ENCODE results near the gene ONECUT3. TPM values are rescaled to one million over a fixed set of nuclear protein-coding genes. Genes with fewer than 3 reads are reported as not detected.

ONECUT3 gene
- total RNA-seq, 1 experiment from 2014 or later = not detected

GRCh38 chr19:1806184-1807029 lies 53.1 kb downstream of the ONECUT3 start:
- BruUV-seq (replicated peaks) = no TSS peak
- H3K36me3 ChIP-seq (ENCODE audit: insufficient read depth, low read length, poor library complexity, severe bottlenecking) = no peaks in the 10 kb centered on the region
- ChIA-PET CTCF (no interaction called here), POLR2A (ENCODE audit: low non-redundant PET) (no interaction called here)
- H3K9me3 ChIP-seq (ENCODE audit: low read depth, low read length, poor library complexity, severe bottlenecking) = no peaks in the 10 kb centered on the region
- intact Hi-C loops (cut with micrococcal nuclease; ENCODE audit: unreplicated experiment) = no loop called here
- DNase-seq (ENCODE audit: low spot score) = no peak
- H3K27ac ChIP-seq (ENCODE audit: low read depth, low read length, poor library complexity, severe bottlenecking) = no peak overlapping the region
- H3K4me1 ChIP-seq (ENCODE audit: insufficient read depth, low read length, poor library complexity, severe bottlenecking) = peaks cover under 1% of the 10 kb centered on the region
- no peak overlapping the region for H3K4me3 ChIP-seq (ENCODE audit: low read depth, low read length, poor library complexity, severe bottlenecking)
- H3K27me3 ChIP-seq (replicated peaks; ENCODE audit: insufficient read depth, low read depth, low read length, poor library complexity) = no peaks in the 10 kb centered on the region
- TF ChIP-seq CTCF (conservative IDR thresholded peaks at IDR 0.05; ENCODE audit: low read depth, low read length) (no peak), EZH2 (IDR thresholded peaks at IDR 0.05; ENCODE audit: borderline replicate concordance, low read depth, low read length, poor library complexity, severe bottlenecking) (no peak)

GRCh38 chr19:1807030-1807694 lies 53.9 kb downstream of the ONECUT3 start:
- TF ChIP-seq CTCF (conservative IDR thresholded peaks at IDR 0.05; ENCODE audit: low read depth, low read length) (no peak), EZH2 (IDR thresholded peaks at IDR 0.05; ENCODE audit: borderline replicate concordance, low read depth, low read length, poor library complexity, severe bottlenecking) (no peak)
- ChIA-PET CTCF (no interaction called here), POLR2A (ENCODE audit: low non-redundant PET) (no interaction called here)
- Histone ChIP-seq H3K4me1 (ENCODE audit: insufficient read depth, low read length, poor library complexity, severe bottlenecking) (peaks cover 4% of the 10 kb centered on the region), H3K36me3 (ENCODE audit: insufficient read depth, low read length, poor library complexity, severe bottlenecking) (no peaks in the 10 kb centered on the region), H3K27ac (ENCODE audit: low read depth, low read length, poor library complexity, severe bottlenecking) (no peak overlapping the region), H3K27me3 (replicated peaks; ENCODE audit: insufficient read depth, low read depth, low read length, poor library complexity) (no peaks in the 10 kb centered on the region), H3K9me3 (ENCODE audit: low read depth, low read length, poor library complexity, severe bottlenecking) (no peaks in the 10 kb centered on the region), H3K4me3 (ENCODE audit: low read depth, low read length, poor library complexity, severe bottlenecking) (no peak overlapping the region)
- intact Hi-C loops (cut with micrococcal nuclease; ENCODE audit: unreplicated experiment) = no loop called here
- no peak for DNase-seq (ENCODE audit: low spot score)
- no TSS peak for BruUV-seq (replicated peaks)

GRCh38 chr19:1807695-1808394 lies 54.5 kb downstream of the ONECUT3 start:
- Histone ChIP-seq H3K4me3 (ENCODE audit: low read depth, low read length, poor library complexity, severe bottlenecking) (no peak overlapping the region), H3K36me3 (ENCODE audit: insufficient read depth, low read length, poor library complexity, severe bottlenecking) (no peaks in the 10 kb centered on the region), H3K4me1 (ENCODE audit: insufficient read depth, low read length, poor library complexity, severe bottlenecking) (peaks cover 4% of the 10 kb centered on the region), H3K27me3 (replicated peaks; ENCODE audit: insufficient read depth, low read depth, low read length, poor library complexity) (no peaks in the 10 kb centered on the region), H3K27ac (ENCODE audit: low read depth, low read length, poor library complexity, severe bottlenecking) (no peak overlapping the region), H3K9me3 (ENCODE audit: low read depth, low read length, poor library complexity, severe bottlenecking) (no peaks in the 10 kb centered on the region)
- POLR2A ChIA-PET (ENCODE audit: low non-redundant PET) = no interaction called here
- intact Hi-C loops (cut with micrococcal nuclease; ENCODE audit: unreplicated experiment) = no loop called here
- CTCF ChIA-PET = no interaction called here
- TF ChIP-seq CTCF (conservative IDR thresholded peaks at IDR 0.05; ENCODE audit: low read depth, low read length) = no peak
- no peak for TF ChIP-seq EZH2 (IDR thresholded peaks at IDR 0.05; ENCODE audit: borderline replicate concordance, low read depth, low read length, poor library complexity, severe bottlenecking)
- no TSS peak for BruUV-seq (replicated peaks)
- DNase-seq (ENCODE audit: low spot score) = no peak
